Right cardiac atrium (tissue), 5 donors: ENCODE data around the gene BIRC5. TPM values are rescaled to one million over a fixed set of nuclear protein-coding genes. Genes with fewer than 3 reads are reported as not detected.

Experiments
- ATAC-seq, 2 donors: fragments of 200-7000 bp; cut with Tn5 transposase; one replicate each; pipeline versions ENCODE4 v1.8.0 to v1.9.1; 2020; ENCODE audit warnings: moderate library complexity in 2 of 2, mild to moderate bottlenecking in 1 of 2
- DNase-seq, 3 donors: peaks; one replicate each; pipeline ENCODE4 v3.0.0-alpha.2; 2020
- H3K27ac ChIP-seq: one replicate; pipeline ENCODE4 v1.5.1; 2013; ENCODE audit warnings: mild to moderate bottlenecking, low read length, control low read depth, moderate library complexity
- H3K27me3 ChIP-seq: one replicate; pipeline ENCODE4 v1.6.1; 2013; ENCODE audit not compliant: control insufficient read depth, insufficient read depth
- H3K4me1 ChIP-seq: one replicate; pipeline ENCODE4 v1.6.1; 2013; ENCODE audit warnings: low read length; ENCODE audit not compliant: control insufficient read depth, insufficient read depth
- H3K4me3 ChIP-seq: one replicate; pipeline ENCODE4 v1.5.1; 2013; ENCODE audit warnings: low read length, control low read depth
- H3K9me3 ChIP-seq: one replicate; pipeline ENCODE4 v1.6.1; 2013; ENCODE audit warnings: low read length; ENCODE audit not compliant: control insufficient read depth
- WGBS: extraction: QIAGEN DNeasy Blood & Tissue Kit; methylation state at CpG from one replicate; pipeline ENCODE4 v1.1.7; 2013; 5-methylcytosine and 5-hydroxymethylcytosine counted together
- intact Hi-C, 4 donors: fragments of 100-400 bp; cut with DNase I; formaldehyde crosslinking; loops; one replicate each; pipeline versions ENCODE4 v1.11.0 to v1.14.0; 2022 to 2023
- polyA plus RNA-seq: library from polyadenylated mRNA; stranded (reverse); fragments of 200-250 nt; gene quantifications from one replicate; pipeline ENCODE4 v1.2.3, GENCODE V29; 2013
- total RNA-seq, 4 donors: library from RNA; stranded (reverse); fragmentation: NEBNext Ultra II Directional; extraction: Animal tissue kit (Norgen Biotek cat#: 25700); gene quantifications; one replicate each; pipeline ENCODE4 v1.2.1, GENCODE V29; 2021
- donor health status: healthy with polysubstance abuse.
- donor health status: DM: no; HTN: yes; CAD: no.
- donor health status: DM: no; HTN: no; CAD: no.
- donor health status: DM: no; HTN: yes; CAD: no; lungs with severe emphysema.
- donor health status: DM: yes; HTN: yes; CAD: no.

The BIRC5 gene
- total and polyA plus RNA-seq, 5 donors: 0.17 to 1.3 (median 0.70) TPM; not detected in 1

- H3K9me3 ChIP-seq: no peaks in the 10 kb centered on the region
- intact Hi-C loops: no loop called here
- no peak overlapping the region for H3K27ac ChIP-seq
- H3K27me3 ChIP-seq: no peaks in the 10 kb centered on the region
- 75% methylated on average over 12 of the region's 12 CpGs for WGBS
- ATAC-seq (no peak), DNase-seq (peak in 1 of 3 donors; percentile 2)
- peaks cover 2% of the 10 kb centered on the region for H3K4me1 ChIP-seq
- H3K4me3 ChIP-seq: no peak overlapping the region
Measured at GRCh38 chr17:78226055-78226758, 12.2 kb downstream of the BIRC5 start.

- no peak overlapping the region for H3K4me3 ChIP-seq
- no peak overlapping the region for H3K27ac ChIP-seq
- H3K9me3 ChIP-seq: no peaks in the 10 kb centered on the region
- intact Hi-C loops: no loop called here
- ATAC-seq (no peak), DNase-seq (no peak)
- peaks cover 2% of the 10 kb centered on the region for H3K4me1 ChIP-seq
- WGBS: 63% methylated on average over 20 of the region's 20 CpGs
- no peaks in the 10 kb centered on the region for H3K27me3 ChIP-seq
Measured at GRCh38 chr17:78226759-78227454, 12.9 kb downstream of the BIRC5 start.

GRCh38 chr17:78227455-78227916, 13.4 kb downstream of the BIRC5 start:
- ATAC-seq: no peak
- Histone ChIP-seq H3K9me3 (no peaks in the 10 kb centered on the region), H3K4me1 (peaks cover 2% of the 10 kb centered on the region), H3K27ac (no peak overlapping the region), H3K4me3 (no peak overlapping the region), H3K27me3 (no peaks in the 10 kb centered on the region)
- 81% methylated on average over 10 of the region's 10 CpGs for WGBS
- intact Hi-C loops: no loop called here
- no peak for DNase-seq

- Histone ChIP-seq H3K27me3 (no peaks in the 10 kb centered on the region), H3K9me3 (no peaks in the 10 kb centered on the region), H3K4me1 (peaks cover 2% of the 10 kb centered on the region), H3K27ac (no peak overlapping the region), H3K4me3 (no peak overlapping the region)
- WGBS: 84% methylated on average over 4 of the region's 4 CpGs
- intact Hi-C loops: no loop called here
- ATAC-seq: no peak
- peak in 1 of 3 donors; percentile 2 for DNase-seq
Measured at GRCh38 chr17:78228176-78228575, 14.1 kb downstream of the BIRC5 start.

- intact Hi-C loops: no loop called here
- ATAC-seq (no peak), DNase-seq (no peak)
- Histone ChIP-seq H3K4me1 (no peaks in the 10 kb centered on the region), H3K27me3 (no peaks in the 10 kb centered on the region), H3K9me3 (no peaks in the 10 kb centered on the region), H3K27ac (no peak overlapping the region), H3K4me3 (no peak overlapping the region)
- WGBS: 76% methylated on average over 13 of the region's 13 CpGs
Measured at GRCh38 chr17:78230252-78230962, 16.4 kb downstream of the BIRC5 start.

GRCh38 chr17:78230996-78231935, 17.2 kb downstream of the BIRC5 start, which contains the start of gene TMEM235:
Gene TMEM235 (plus strand): TSS chr17:78231631. CDS start chr17:78232024, 393 bp downstream.
- WGBS: 22% methylated on average over 52 of the region's 52 CpGs
- no peak for ATAC-seq
- H3K27me3 ChIP-seq: no peaks in the 10 kb centered on the region
- H3K27ac ChIP-seq: no peak within 1 kb of the TSS
- no peak for DNase-seq
- intact Hi-C loops: no loop called here
- H3K4me3 ChIP-seq: no peak within 1 kb of the TSS
- H3K9me3 ChIP-seq: no peaks in the 10 kb centered on the region
- no peaks in the 10 kb centered on the region for H3K4me1 ChIP-seq

- WGBS: 15% methylated on average over 55 of the region's 55 CpGs
- intact Hi-C loops: no loop called here
- ATAC-seq (no peak), DNase-seq (no peak)
- Histone ChIP-seq H3K9me3 (no peaks in the 10 kb centered on the region), H3K4me1 (no peaks in the 10 kb centered on the region), H3K27ac (no peak overlapping the region), H3K4me3 (no peak overlapping the region), H3K27me3 (no peaks in the 10 kb centered on the region)
Measured at GRCh38 chr17:78231991-78232858, 18.2 kb downstream of the BIRC5 start.

GRCh38 chr17:78232859-78233173, 18.8 kb downstream of the BIRC5 start:
- intact Hi-C loops: no loop called here
- 95% methylated on average over 2 of the region's 2 CpGs for WGBS
- no peaks in the 10 kb centered on the region for H3K9me3 ChIP-seq
- ATAC-seq: no peak
- DNase-seq: no peak
- H3K27me3 ChIP-seq: no peaks in the 10 kb centered on the region
- H3K4me3 ChIP-seq: no peak overlapping the region
- no peaks in the 10 kb centered on the region for H3K4me1 ChIP-seq
- no peak overlapping the region for H3K27ac ChIP-seq

- 93% methylated on average over 10 of the region's 10 CpGs for WGBS
- DNase-seq (no peak), ATAC-seq (no peak)
- H3K27ac ChIP-seq: no peak overlapping the region
- intact Hi-C loops: no loop called here
- no peaks in the 10 kb centered on the region for H3K9me3 ChIP-seq
- no peak overlapping the region for H3K4me3 ChIP-seq
- H3K27me3 ChIP-seq: no peaks in the 10 kb centered on the region
- H3K4me1 ChIP-seq: no peaks in the 10 kb centered on the region
Measured at GRCh38 chr17:78233678-78234077, 19.6 kb downstream of the BIRC5 start.
